ENCODE data around the gene STRN. TPM values are rescaled to one million over a fixed set of nuclear protein-coding genes. Genes with fewer than 3 reads are reported as not detected.

STRN gene
- total RNA-seq, 1 donor from 2014 or later, result 8.0 TPM

GRCh38 chr2:36808386-36809068 lies 157.8 kb downstream of the STRN start:
- DNase-seq (ENCODE audit: low read depth), result no peak
- no peak for TF ChIP-seq CTCF (conservative IDR thresholded peaks at IDR 0.05; ENCODE audit: low read depth, low read length)
- H3K4me3 ChIP-seq (ENCODE audit: low read depth, low read length), result no peak overlapping the region

GRCh38 chr2:36807223-36807886 lies 159.0 kb downstream of the STRN start:
- no peak for DNase-seq (ENCODE audit: low read depth)
- TF ChIP-seq CTCF (conservative IDR thresholded peaks at IDR 0.05; ENCODE audit: low read depth, low read length), result no peak
- H3K4me3 ChIP-seq (ENCODE audit: low read depth, low read length), result no peak overlapping the region

GRCh38 chr2:36805635-36806224 lies 160.6 kb downstream of the STRN start:
- H3K4me3 ChIP-seq (ENCODE audit: low read depth, low read length), result no peak overlapping the region
- DNase-seq (ENCODE audit: low read depth), result no peak
- no peak for TF ChIP-seq CTCF (conservative IDR thresholded peaks at IDR 0.05; ENCODE audit: low read depth, low read length)

GRCh38 chr2:36802952-36803351 lies 163.4 kb downstream of the STRN start:
- DNase-seq (ENCODE audit: low read depth), result no peak
- H3K4me3 ChIP-seq (ENCODE audit: low read depth, low read length), result no peak overlapping the region
- TF ChIP-seq CTCF (conservative IDR thresholded peaks at IDR 0.05; ENCODE audit: low read depth, low read length), result no peak

- no peak for TF ChIP-seq CTCF (conservative IDR thresholded peaks at IDR 0.05; ENCODE audit: low read depth, low read length)
- DNase-seq (ENCODE audit: low read depth), result no peak
- H3K4me3 ChIP-seq (ENCODE audit: low read depth, low read length), result no peak overlapping the region
Observed at GRCh38 chr2:36801088-36801487, 165.2 kb downstream of the STRN start.

GRCh38 chr2:36800381-36800780 lies 166.0 kb downstream of the STRN start:
- no peak for DNase-seq (ENCODE audit: low read depth)
- H3K4me3 ChIP-seq (ENCODE audit: low read depth, low read length), result no peak overlapping the region
- TF ChIP-seq CTCF (conservative IDR thresholded peaks at IDR 0.05; ENCODE audit: low read depth, low read length), result no peak

All from epithelial cell of proximal tubule (primary cell).